Uterus (tissue), 2 donors: ENCODE results near the gene ICE1.

Experiments used
- POLR2A ChIP-seq, 2 donors: fragments of 450-650 bp; IDR thresholded peaks; one replicate each; pipeline ENCODE4 v1.6.1; 2016; ENCODE audit warnings: antibody characterized with exemption in 2 of 2, mild to moderate bottlenecking in 1 of 2, moderate library complexity in 1 of 2
- TF ChIP-seq, protein P1 (sequence below), 4 experiments: fragments of 200-600 bp in 2 of 4; fragments of 450-650 bp in 2 of 4; sonication (generic) in 2 of 4; IDR thresholded peaks; one replicate each; pipeline ENCODE4 v1.5.1; 2016 to 2019; ENCODE audit warnings: antibody characterized with exemption in 4 of 4, mild to moderate bottlenecking in 2 of 4, moderate library complexity in 1 of 4

DNA sequence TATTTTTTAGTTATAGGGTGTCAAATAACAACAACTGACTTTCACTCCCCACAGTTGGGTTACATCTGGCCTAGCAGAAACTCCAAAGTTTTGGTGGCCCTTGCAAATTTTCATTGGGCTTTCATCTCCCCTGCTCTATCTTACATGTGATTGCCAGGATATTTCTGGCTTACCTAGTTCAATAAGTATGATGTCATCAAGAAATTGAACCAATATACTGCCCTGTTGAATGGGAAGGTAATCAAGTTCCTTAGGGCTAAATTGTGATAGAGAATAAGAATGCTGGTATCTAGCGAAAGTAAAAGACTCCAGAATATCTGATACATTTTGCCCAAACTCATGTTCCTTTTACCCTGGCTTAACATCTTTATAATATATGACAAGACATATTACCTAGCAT lies 17.0 kb upstream of the ICE1 start:
- TF ChIP-seq POLR2A (IDR thresholded peaks at IDR 0.05) = no peak
- TF ChIP-seq, protein P1, sequence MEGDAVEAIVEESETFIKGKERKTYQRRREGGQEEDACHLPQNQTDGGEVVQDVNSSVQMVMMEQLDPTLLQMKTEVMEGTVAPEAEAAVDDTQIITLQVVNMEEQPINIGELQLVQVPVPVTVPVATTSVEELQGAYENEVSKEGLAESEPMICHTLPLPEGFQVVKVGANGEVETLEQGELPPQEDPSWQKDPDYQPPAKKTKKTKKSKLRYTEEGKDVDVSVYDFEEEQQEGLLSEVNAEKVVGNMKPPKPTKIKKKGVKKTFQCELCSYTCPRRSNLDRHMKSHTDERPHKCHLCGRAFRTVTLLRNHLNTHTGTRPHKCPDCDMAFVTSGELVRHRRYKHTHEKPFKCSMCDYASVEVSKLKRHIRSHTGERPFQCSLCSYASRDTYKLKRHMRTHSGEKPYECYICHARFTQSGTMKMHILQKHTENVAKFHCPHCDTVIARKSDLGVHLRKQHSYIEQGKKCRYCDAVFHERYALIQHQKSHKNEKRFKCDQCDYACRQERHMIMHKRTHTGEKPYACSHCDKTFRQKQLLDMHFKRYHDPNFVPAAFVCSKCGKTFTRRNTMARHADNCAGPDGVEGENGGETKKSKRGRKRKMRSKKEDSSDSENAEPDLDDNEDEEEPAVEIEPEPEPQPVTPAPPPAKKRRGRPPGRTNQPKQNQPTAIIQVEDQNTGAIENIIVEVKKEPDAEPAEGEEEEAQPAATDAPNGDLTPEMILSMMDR (IDR thresholded peaks at IDR 0.05) = no peak
